GM23248 (cell line): ENCODE results near the gene DOK7. TPM values are rescaled to one million over a fixed set of nuclear protein-coding genes. Genes with fewer than 3 reads are reported as not detected.

Source experiments
- DNase-seq: peaks from one replicate; pipeline ENCODE4 v3.0.0-alpha.2; 2015
- H2AFZ ChIP-seq: fragments of 200-600 bp; sonication (generic); 2 replicates; pipeline ENCODE4 v1.6.1; 2016; ENCODE audit warnings: antibody characterized with exemption
- H3F3A ChIP-seq: fragments of 200-600 bp; sonication (generic); 2 replicates; pipeline ENCODE4 v1.6.1; 2016; ENCODE audit warnings: mild to moderate bottlenecking, antibody characterized with exemption, mixed run types; ENCODE audit not compliant: insufficient read depth
- H3K27ac ChIP-seq: fragments of 200-600 bp; sonication (generic); 2 replicates; pipeline ENCODE4 v1.5.1; 2016; ENCODE audit warnings: mild to moderate bottlenecking
- H3K27me3 ChIP-seq: fragments of 200-600 bp; sonication (generic); replicated peaks from 2 replicates; pipeline ENCODE4 v1.6.1; 2016; ENCODE audit warnings: mild to moderate bottlenecking; ENCODE audit not compliant: insufficient read depth
- H3K36me3 ChIP-seq: fragments of 200-600 bp; sonication (generic); 2 replicates; pipeline ENCODE4 v1.6.1; 2016; ENCODE audit warnings: low read depth, mild to moderate bottlenecking
- H3K4me1 ChIP-seq: fragments of 200-600 bp; sonication (generic); 2 replicates; pipeline ENCODE4 v1.6.1; 2016; ENCODE audit warnings: mild to moderate bottlenecking; ENCODE audit not compliant: insufficient read depth
- H3K4me2 ChIP-seq: fragments of 200-600 bp; sonication (generic); one replicate; pipeline ENCODE4 v1.6.1; 2016; ENCODE audit warnings: mild to moderate bottlenecking; ENCODE audit not compliant: unreplicated experiment
- H3K4me3 ChIP-seq: fragments of 200-600 bp; sonication (generic); 2 replicates; pipeline ENCODE4 v1.5.1; 2016; ENCODE audit warnings: mild to moderate bottlenecking
- H3K79me2 ChIP-seq: fragments of 200-600 bp; sonication (generic); 2 replicates; pipeline ENCODE4 v1.6.1; 2016; ENCODE audit warnings: mild to moderate bottlenecking; ENCODE audit not compliant: insufficient read depth
- H3K9ac ChIP-seq: fragments of 200-600 bp; sonication (generic); 2 replicates; pipeline ENCODE4 v1.6.1; 2016; ENCODE audit warnings: mild to moderate bottlenecking
- H3K9me2 ChIP-seq: fragments of 200-600 bp; sonication (generic); 2 replicates; pipeline ENCODE4 v1.6.1; 2016; ENCODE audit warnings: mixed run types, mild to moderate bottlenecking, moderate library complexity; ENCODE audit not compliant: insufficient read depth
- H3K9me3 ChIP-seq: fragments of 200-600 bp; sonication (generic); one replicate; pipeline ENCODE4 v1.6.1; 2017; ENCODE audit warnings: low read depth
- H4K20me1 ChIP-seq: fragments of 200-600 bp; sonication (generic); 2 replicates; pipeline ENCODE4 v1.6.0; 2016; ENCODE audit not compliant: insufficient read depth
- EZH2 ChIP-seq: fragments of 200-600 bp; sonication (generic); IDR thresholded peaks from 2 replicates; pipeline ENCODE4 v1.6.1; 2018; ENCODE audit warnings: antibody characterized with exemption, mild to moderate bottlenecking; ENCODE audit not compliant: insufficient read depth, poor library complexity, severe bottlenecking
- EZH2phosphoT487 ChIP-seq: fragments of 200-600 bp; sonication (generic); IDR thresholded peaks from 2 replicates; pipeline ENCODE4 v1.6.1; 2018; ENCODE audit warnings: antibody characterized with exemption, moderate library complexity, mild to moderate bottlenecking, low read depth; ENCODE audit not compliant: insufficient read depth
- WGBS, 2 experiments: methylation state at CpG; one replicate each; pipeline ENCODE4 v1.1.6; 2015 to 2017; ENCODE audit warnings: low lambda C conversion rate in 2 of 2, low coverage in 1 of 2; ENCODE audit errors: missing lambda C conversion rate in 2 of 2; 5-methylcytosine and 5-hydroxymethylcytosine counted together
- in situ Hi-C: fragments of 300-500 bp; cut with MboI; formaldehyde crosslinking; loops from 2 replicates; pipeline ENCODE4 v1.15.0; 2020
- polyA plus RNA-seq: library from polyadenylated mRNA; unstranded; fragments of >200 nt; fragmentation: Nextera tagmentation; extraction: Ambion mirVana; gene quantifications from 2 replicates; pipeline ENCODE4 v1.2.1, GENCODE V29; 2016
- total RNA-seq: library from RNA; depleted of rRNA; stranded (reverse); fragments of >200 nt; shearing (Covaris generic); gene quantifications from 2 replicates; pipeline ENCODE4 v1.2.3, GENCODE V29; 2014

Gene DOK7
- total and polyA plus RNA-seq, 2 experiments from 2014 or later = not detected

DNA sequence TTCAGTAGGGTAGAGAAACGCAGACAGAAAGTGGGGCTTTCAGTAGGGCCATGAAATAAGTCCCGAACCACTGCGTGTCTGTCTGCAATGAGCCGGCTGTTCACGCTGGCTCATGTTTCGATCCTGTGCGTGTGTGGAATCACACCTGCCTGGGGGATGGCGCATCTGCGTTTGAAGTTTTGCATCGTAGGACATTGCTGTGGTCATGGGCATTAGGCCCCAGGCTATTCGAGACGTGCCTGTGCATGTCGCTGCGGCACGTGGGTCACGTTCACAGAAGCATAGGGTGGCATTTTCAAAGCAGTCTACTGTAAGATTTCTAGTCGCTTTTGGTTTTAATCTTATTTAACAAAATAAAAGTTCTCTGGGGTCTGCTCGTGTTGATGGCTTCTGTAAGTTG, 46.8 kb upstream of the DOK7 start:
- Histone ChIP-seq H3K27me3 (no peaks in the 10 kb centered on the region), H3K27ac (no peak overlapping the region), H4K20me1 (no peaks in the 10 kb centered on the region), H3K4me2 (no peak overlapping the region), H3K4me3 (no peak overlapping the region), H3K4me1 (no peaks in the 10 kb centered on the region), H3K9me2 (no peaks in the 10 kb centered on the region), H3K79me2 (no peaks in the 10 kb centered on the region), H3K9me3 (no peaks in the 10 kb centered on the region), H3K9ac (no peak overlapping the region), H2AFZ (no peak overlapping the region), H3F3A (no peaks in the 10 kb centered on the region), H3K36me3 (no peaks in the 10 kb centered on the region)
- TF ChIP-seq EZH2 (no peak), EZH2phosphoT487 (no peak)
- DNase-seq = no peak
- 92 to 94% methylated on average over 18 of the region's 18 CpGs for WGBS, 2 experiments
- in situ Hi-C loops = no loop called here

DNA sequence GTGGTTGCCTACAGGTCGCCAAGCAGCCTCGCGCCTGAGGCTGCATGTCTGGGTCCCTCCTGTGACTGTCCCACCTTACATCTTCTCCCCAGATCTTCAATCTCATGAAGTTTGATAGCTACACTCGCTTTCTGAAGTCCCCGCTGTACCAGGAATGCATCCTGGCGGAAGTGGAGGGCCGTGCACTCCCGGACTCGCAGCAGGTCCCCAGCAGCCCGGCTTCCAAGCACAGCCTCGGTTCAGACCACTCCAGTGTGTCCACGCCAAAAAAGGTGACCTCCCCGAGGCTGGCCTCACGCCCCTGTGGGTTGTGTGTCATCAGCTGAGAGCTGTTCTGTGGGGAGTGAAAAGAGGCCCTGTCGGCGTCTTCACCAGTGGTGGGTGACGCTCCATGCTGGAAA, 46.3 kb upstream of the DOK7 start:
- Histone ChIP-seq H3K36me3 (no peaks in the 10 kb centered on the region), H4K20me1 (no peaks in the 10 kb centered on the region), H3K79me2 (no peaks in the 10 kb centered on the region), H3K27ac (no peak overlapping the region), H3F3A (no peaks in the 10 kb centered on the region), H3K4me1 (no peaks in the 10 kb centered on the region), H3K4me2 (no peak overlapping the region), H3K9me2 (no peaks in the 10 kb centered on the region), H3K4me3 (no peak overlapping the region), H3K9ac (no peak overlapping the region), H3K9me3 (no peaks in the 10 kb centered on the region), H2AFZ (no peak overlapping the region), H3K27me3 (no peaks in the 10 kb centered on the region)
- TF ChIP-seq EZH2phosphoT487 (no peak), EZH2 (no peak)
- in situ Hi-C loops = no loop called here
- no peak for DNase-seq
- 96% methylated on average over 17 of the region's 17 CpGs for WGBS, 2 experiments

DNA sequence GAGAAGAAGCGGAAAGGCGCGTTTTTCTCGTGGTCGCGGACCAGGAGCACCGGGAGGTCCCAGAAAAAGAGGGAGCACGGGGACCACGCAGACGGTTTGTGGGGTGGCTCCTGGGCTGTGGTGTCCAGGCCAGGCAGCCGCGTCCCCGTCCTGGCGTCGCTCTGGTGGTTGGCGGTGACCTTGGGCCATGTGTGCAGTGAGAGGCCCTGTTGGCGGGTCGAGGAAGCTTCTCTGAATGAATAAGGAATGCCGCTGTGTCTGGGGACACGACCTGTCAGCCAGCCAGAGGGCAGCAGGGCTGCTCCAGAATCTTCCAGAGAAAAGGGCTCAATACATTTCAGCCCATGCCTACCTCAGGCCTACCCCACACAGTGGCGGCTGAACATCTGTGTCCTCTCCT, 45.7 kb upstream of the DOK7 start:
- H4K20me1 ChIP-seq = no peaks in the 10 kb centered on the region
- in situ Hi-C loops = no loop called here
- H3K9me2 ChIP-seq = no peaks in the 10 kb centered on the region
- H3K79me2 ChIP-seq = no peaks in the 10 kb centered on the region
- H3K9ac ChIP-seq = no peak overlapping the region
- H3K4me2 ChIP-seq = no peak overlapping the region
- no peaks in the 10 kb centered on the region for H3F3A ChIP-seq
- TF ChIP-seq EZH2 = no peak
- TF ChIP-seq EZH2phosphoT487 = no peak
- H3K9me3 ChIP-seq = no peaks in the 10 kb centered on the region
- H3K27me3 ChIP-seq = no peaks in the 10 kb centered on the region
- no peak overlapping the region for H2AFZ ChIP-seq
- H3K27ac ChIP-seq = no peak overlapping the region
- no peaks in the 10 kb centered on the region for H3K4me1 ChIP-seq
- H3K36me3 ChIP-seq = no peaks in the 10 kb centered on the region
- no peak overlapping the region for H3K4me3 ChIP-seq
- 96 to 97% methylated on average over 21 of the region's 21 CpGs for WGBS, 2 experiments
- DNase-seq = no peak

DNA sequence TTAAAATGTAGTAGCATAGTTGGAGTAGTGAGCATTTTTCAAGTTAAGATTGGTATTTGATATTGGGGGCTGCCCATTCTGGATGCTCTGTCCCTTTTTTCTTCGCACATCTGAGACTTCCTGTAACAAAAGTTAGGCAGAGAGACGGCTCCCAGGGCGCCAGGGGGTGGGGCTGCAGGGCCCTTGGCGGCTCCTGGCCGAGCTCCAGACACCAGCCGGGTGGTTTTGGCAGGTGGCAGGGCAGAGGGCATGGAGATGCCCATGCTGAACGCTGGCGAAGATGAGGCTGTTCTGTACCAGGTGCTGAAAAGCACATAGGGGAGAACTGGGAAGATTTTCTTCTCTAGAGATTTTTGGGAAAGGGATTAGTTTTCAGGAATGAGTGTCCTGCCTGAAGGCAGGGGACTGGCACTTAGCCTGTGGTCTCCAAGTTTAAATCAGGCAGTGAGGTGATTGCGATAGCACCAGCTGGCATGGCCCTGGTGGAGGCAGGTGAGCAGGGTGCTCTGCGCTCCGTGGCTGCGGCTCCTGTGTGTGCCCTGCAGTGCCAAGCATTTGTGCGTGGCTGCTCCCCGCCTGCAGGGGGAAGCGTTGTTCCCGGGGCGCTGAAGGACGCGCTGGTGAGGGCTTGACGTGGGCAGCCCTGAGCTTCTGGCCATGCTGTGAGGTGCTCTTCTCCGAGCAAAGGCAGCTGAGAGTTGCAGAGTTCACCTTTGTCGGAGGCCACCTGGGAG, 44.9 kb upstream of the DOK7 start:
- Histone ChIP-seq H3K9me3 (no peaks in the 10 kb centered on the region), H3F3A (no peaks in the 10 kb centered on the region), H3K9ac (no peak overlapping the region), H3K9me2 (no peaks in the 10 kb centered on the region), H2AFZ (no peak overlapping the region), H3K4me2 (no peak overlapping the region), H3K27ac (no peak overlapping the region), H3K79me2 (no peaks in the 10 kb centered on the region), H3K27me3 (no peaks in the 10 kb centered on the region), H3K36me3 (no peaks in the 10 kb centered on the region), H3K4me1 (no peaks in the 10 kb centered on the region), H3K4me3 (no peak overlapping the region), H4K20me1 (no peaks in the 10 kb centered on the region)
- 94% methylated on average over 22 of the region's 22 CpGs for WGBS, 2 experiments
- DNase-seq = no peak
- in situ Hi-C loops = no loop called here
- TF ChIP-seq EZH2phosphoT487 = no peak
- no peak for TF ChIP-seq EZH2
